Measurements from ENCODE around the gene USP31. TPM values are rescaled to one million over a fixed set of nuclear protein-coding genes. Genes with fewer than 3 reads are reported as not detected.
"Not testable (repeated sequence)": the region's sequence is repeated elsewhere in the genome, so short reads cannot be mapped to it uniquely, and the experiment has no call there.

The USP31 gene
- total RNA-seq, 1 experiment from 2014 or later: 6.1 TPM

GRCh38 chr16:23114131-23114904 is 34.9 kb downstream of the USP31 start:
- Histone ChIP-seq H3K27me3 (replicated peaks) (no peaks in the 10 kb centered on the region), H3K9me3 (replicated peaks) (no peaks in the 10 kb centered on the region)

GRCh38 chr16:23113185-23113584 is 36.1 kb downstream of the USP31 start:
- Histone ChIP-seq H3K4me1 (replicated peaks) (no peaks in the 10 kb centered on the region), H3K36me3 (no peaks in the 10 kb centered on the region), H3K27ac (no peak overlapping the region), H3K4me3 (no peak overlapping the region), H3K9me3 (replicated peaks) (no peaks in the 10 kb centered on the region), H3K27me3 (replicated peaks) (no peaks in the 10 kb centered on the region)
- no peak for DNase-seq (ENCODE audit: low read depth in 1 of 2, low spot score in 2 of 2)

More at GRCh38 chr16:23114131-23114904, 34.9 kb downstream of the USP31 start:
- Histone ChIP-seq H3K4me1 (replicated peaks) (no peaks in the 10 kb centered on the region), H3K27ac (no peak overlapping the region), H3K4me3 (no peak overlapping the region), H3K36me3 (no peaks in the 10 kb centered on the region)
- DNase-seq (ENCODE audit: low read depth in 1 of 2, low spot score in 2 of 2): no peak

DNA sequence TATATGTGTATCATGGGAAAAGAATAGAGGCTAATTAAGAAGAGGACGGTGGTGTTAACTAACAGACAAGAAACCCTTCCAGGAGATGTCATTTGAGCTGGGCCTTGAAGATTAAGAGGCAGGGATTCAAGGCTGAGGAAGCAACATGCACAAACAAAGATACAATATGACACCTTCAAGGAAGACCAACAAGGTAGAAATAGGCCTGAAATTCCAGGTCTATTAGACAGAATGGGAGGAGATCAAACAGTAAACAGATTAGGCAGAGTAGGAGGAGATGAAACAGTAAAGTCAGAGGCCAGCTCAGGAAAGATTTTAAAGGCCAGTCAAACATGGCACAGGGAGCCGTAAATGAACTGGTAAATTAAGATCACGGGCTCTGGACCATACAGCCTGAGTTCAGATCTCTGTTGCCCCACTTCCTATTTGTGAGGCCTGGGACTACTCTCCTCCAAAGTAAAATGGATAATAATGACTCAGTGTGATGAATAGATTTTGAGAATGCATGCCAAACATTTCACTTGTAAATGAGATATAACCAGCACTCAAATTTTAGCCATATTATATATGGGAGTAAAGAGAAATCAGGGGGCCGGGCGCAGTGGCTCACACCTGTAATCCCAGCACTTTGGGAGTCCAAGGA is 38.9 kb downstream of the USP31 start:
- Histone ChIP-seq H3K36me3 (no peaks in the 10 kb centered on the region; the same call in 1 of the 2 replicates), H3K4me1 (replicated peaks) (no peaks in the 10 kb centered on the region), H3K9me3 (replicated peaks) (no peaks in the 10 kb centered on the region), H3K27ac (no peak overlapping the region), H3K27me3 (replicated peaks) (no peaks in the 10 kb centered on the region), H3K4me3 (no peak overlapping the region)
- no peak for DNase-seq (ENCODE audit: low read depth in 1 of 2, low spot score in 2 of 2)

GRCh38 chr16:23107936-23108335 is 41.3 kb downstream of the USP31 start:
- no peak overlapping the region for H3K27ac ChIP-seq
- H3K9me3 ChIP-seq (replicated peaks): no peaks in the 10 kb centered on the region; the same call in 1 of the 2 replicates
- H3K4me1 ChIP-seq (replicated peaks): no peaks in the 10 kb centered on the region
- H3K4me3 ChIP-seq: no peak overlapping the region
- no peak for DNase-seq (ENCODE audit: low read depth in 1 of 2, low spot score in 2 of 2)
- H3K27me3 ChIP-seq (replicated peaks): no peaks in the 10 kb centered on the region
- H3K36me3 ChIP-seq: peaks cover 2% of the 10 kb centered on the region; the same call in 1 of the 2 replicates

DNA sequence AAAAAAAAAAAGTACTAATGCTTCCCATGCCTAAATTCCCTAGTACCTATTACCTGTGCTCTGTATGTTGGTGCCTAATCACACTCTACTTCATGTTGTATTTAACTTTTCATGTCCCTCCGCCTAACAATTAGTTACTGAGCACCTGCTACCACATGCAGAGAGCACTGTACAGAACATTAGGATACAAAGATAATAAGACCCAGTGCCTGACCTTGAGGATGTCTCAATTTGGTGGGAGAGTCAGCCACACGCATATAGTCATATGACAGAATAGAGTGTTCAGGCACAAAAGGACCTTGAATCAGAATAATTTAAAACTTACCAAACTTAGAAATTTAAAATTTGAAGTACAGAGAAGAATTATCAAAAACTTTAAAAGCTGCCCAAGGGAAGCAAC is 42.1 kb downstream of the USP31 start:
- no peak overlapping the region for H3K27ac ChIP-seq
- DNase-seq (ENCODE audit: low read depth in 1 of 2, low spot score in 2 of 2): no peak
- H3K4me1 ChIP-seq (replicated peaks): no peaks in the 10 kb centered on the region
- no peak overlapping the region for H3K4me3 ChIP-seq
- peaks cover 4% of the 10 kb centered on the region; the same call in 1 of the 2 replicates for H3K36me3 ChIP-seq
- H3K9me3 ChIP-seq (replicated peaks): no peaks in the 10 kb centered on the region; the same call in 1 of the 2 replicates
- no peaks in the 10 kb centered on the region for H3K27me3 ChIP-seq (replicated peaks)

DNA sequence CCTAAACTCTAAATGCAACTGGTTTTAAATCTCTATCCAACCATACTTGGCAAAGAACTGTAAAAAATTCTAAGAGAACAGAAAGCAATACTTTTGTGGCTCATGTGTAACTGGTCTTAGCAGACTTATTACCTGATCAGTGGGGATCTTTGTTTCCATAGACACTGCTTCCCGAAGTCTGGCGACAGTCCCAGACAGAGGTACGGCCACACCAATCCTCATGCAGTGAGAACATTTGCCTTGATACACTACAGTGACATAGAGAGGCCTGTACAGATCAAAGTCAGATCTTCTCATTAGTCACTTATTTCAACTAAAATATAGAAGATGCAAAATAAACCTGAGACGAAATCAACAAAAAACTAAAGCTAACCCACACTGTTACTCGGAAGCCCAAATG is 43.9 kb downstream of the USP31 start:
- Histone ChIP-seq H3K4me3 (no peak overlapping the region), H3K9me3 (replicated peaks) (no peaks in the 10 kb centered on the region; the same call in 1 of the 2 replicates), H3K4me1 (replicated peaks) (no peaks in the 10 kb centered on the region), H3K27ac (no peak overlapping the region), H3K36me3 (peaks cover 5% of the 10 kb centered on the region; the same call in 1 of the 2 replicates), H3K27me3 (replicated peaks) (no peaks in the 10 kb centered on the region)
- DNase-seq (ENCODE audit: low read depth in 1 of 2, low spot score in 2 of 2): no peak

- Histone ChIP-seq H3K27ac (no peak overlapping the region), H3K4me1 (replicated peaks) (no peaks in the 10 kb centered on the region), H3K4me3 (no peak overlapping the region), H3K9me3 (replicated peaks) (no peaks in the 10 kb centered on the region; the same call in 1 of the 2 replicates), H3K36me3 (peaks cover 5% of the 10 kb centered on the region; the same call in 1 of the 2 replicates), H3K27me3 (replicated peaks) (no peaks in the 10 kb centered on the region)
- no peak for DNase-seq (ENCODE audit: low read depth in 1 of 2, low spot score in 2 of 2)
Observed at GRCh38 chr16:23104032-23104955, 45.0 kb downstream of the USP31 start.

DNA sequence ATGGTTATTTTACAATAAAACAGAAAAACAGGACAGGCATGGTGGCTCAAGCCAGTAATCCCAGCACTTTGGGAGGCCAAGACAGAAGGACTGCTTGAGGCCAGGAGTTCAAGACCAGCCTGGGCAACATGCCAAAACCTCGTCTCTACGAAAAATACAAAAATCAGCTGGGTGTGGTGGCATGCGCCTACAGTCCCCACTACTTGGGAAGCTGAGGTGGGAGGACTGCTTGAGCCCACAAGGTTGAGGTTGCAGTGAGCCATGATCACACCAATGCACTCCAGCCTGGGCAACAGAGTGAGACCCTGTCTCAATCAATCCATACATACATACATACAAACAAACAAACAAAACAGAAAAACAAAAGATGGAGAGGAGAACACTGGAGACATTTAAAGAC is 45.6 kb downstream of the USP31 start:
- Histone ChIP-seq H3K4me3 (no peak overlapping the region), H3K9me3 (replicated peaks) (no peaks in the 10 kb centered on the region; the same call in 1 of the 2 replicates), H3K27ac (no peak overlapping the region), H3K36me3 (peaks cover 5% of the 10 kb centered on the region; the same call in 1 of the 2 replicates), H3K4me1 (replicated peaks) (no peaks in the 10 kb centered on the region), H3K27me3 (replicated peaks) (no peaks in the 10 kb centered on the region)
- DNase-seq (ENCODE audit: low read depth in 1 of 2, low spot score in 2 of 2): no peak

DNA sequence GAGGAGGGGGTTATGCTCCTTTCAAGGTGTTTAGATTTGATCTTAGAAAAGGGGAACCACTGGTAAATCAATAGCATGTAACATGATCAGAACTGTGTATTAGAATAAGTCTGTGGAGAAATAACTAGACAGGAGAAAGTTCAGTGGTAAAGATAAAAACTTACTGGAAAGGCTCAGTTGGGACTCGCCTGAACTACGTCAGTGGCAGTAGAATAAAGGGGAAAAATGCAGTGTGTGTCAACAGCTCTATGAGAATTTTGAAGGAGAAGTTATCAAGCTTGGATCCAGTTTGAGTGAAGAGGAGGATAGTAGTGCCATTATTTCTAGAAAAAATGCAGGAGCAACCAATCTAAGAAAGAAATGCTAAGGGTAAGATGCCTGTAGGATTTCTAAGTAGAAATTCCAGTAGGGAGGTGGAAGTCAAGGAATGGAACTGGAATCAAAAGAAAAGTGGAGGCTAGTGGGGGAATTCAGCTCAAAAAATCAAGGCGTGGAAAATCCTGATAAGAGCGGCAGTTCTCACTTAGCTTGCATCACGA is 48.2 kb downstream of the USP31 start:
- Histone ChIP-seq H3K9me3 (replicated peaks) (no peaks in the 10 kb centered on the region; the same call in 1 of the 2 replicates), H3K27ac (no peak overlapping the region), H3K4me1 (replicated peaks) (no peaks in the 10 kb centered on the region), H3K36me3 (peaks cover 5% of the 10 kb centered on the region; the same call in 1 of the 2 replicates), H3K4me3 (no peak overlapping the region), H3K27me3 (replicated peaks) (no peaks in the 10 kb centered on the region)
- DNase-seq (ENCODE audit: low read depth in 1 of 2, low spot score in 2 of 2): no peak

GRCh38 chr16:23096450-23096849 is 52.8 kb downstream of the USP31 start:
- not testable (repeated sequence) for H3K27ac ChIP-seq; H3K9me3 ChIP-seq (replicated peaks); H3K36me3 ChIP-seq; H3K4me1 ChIP-seq (replicated peaks); DNase-seq (ENCODE audit: low read depth in 1 of 2, low spot score in 2 of 2); H3K4me3 ChIP-seq; H3K27me3 ChIP-seq (replicated peaks)

GRCh38 chr16:23094136-23094535 is 55.1 kb downstream of the USP31 start:
- H3K27ac ChIP-seq; H3K4me1 ChIP-seq (replicated peaks); H3K36me3 ChIP-seq; DNase-seq (ENCODE audit: low read depth in 1 of 2, low spot score in 2 of 2); H3K9me3 ChIP-seq (replicated peaks); H3K4me3 ChIP-seq; H3K27me3 ChIP-seq (replicated peaks): not testable (repeated sequence)

- no peak for DNase-seq (ENCODE audit: low read depth in 1 of 2, low spot score in 2 of 2)
- Histone ChIP-seq H3K27ac (no peak overlapping the region), H3K9me3 (replicated peaks) (no peaks in the 10 kb centered on the region), H3K27me3 (replicated peaks) (no peaks in the 10 kb centered on the region), H3K4me3 (no peak overlapping the region), H3K4me1 (replicated peaks) (no peaks in the 10 kb centered on the region; the same call in 1 of the 2 replicates), H3K36me3 (peaks cover 9% of the 10 kb centered on the region)
Observed at GRCh38 chr16:23092801-23093117, 56.5 kb downstream of the USP31 start.

GRCh38 chr16:23092072-23092800 is 57.0 kb downstream of the USP31 start:
- no peak overlapping the region for H3K4me3 ChIP-seq
- no peak overlapping the region for H3K27ac ChIP-seq
- H3K9me3 ChIP-seq (replicated peaks): no peaks in the 10 kb centered on the region
- no peaks in the 10 kb centered on the region; the same call in 1 of the 2 replicates for H3K4me1 ChIP-seq (replicated peaks)
- H3K36me3 ChIP-seq: peaks cover 11% of the 10 kb centered on the region
- H3K27me3 ChIP-seq (replicated peaks): no peaks in the 10 kb centered on the region
- no peak for DNase-seq (ENCODE audit: low read depth in 1 of 2, low spot score in 2 of 2)
